HG03439 (cell line): ENCODE data around the gene TSC22D1.

Experiments used
- ATAC-seq: cut with Tn5 transposase; IDR thresholded peaks from one replicate; pipeline ENCODE4 v1.9.1; 2021; ENCODE audit warnings: mild to moderate bottlenecking, moderate library complexity; ENCODE audit not compliant: unreplicated experiment

TSC22D1 gene

DNA sequence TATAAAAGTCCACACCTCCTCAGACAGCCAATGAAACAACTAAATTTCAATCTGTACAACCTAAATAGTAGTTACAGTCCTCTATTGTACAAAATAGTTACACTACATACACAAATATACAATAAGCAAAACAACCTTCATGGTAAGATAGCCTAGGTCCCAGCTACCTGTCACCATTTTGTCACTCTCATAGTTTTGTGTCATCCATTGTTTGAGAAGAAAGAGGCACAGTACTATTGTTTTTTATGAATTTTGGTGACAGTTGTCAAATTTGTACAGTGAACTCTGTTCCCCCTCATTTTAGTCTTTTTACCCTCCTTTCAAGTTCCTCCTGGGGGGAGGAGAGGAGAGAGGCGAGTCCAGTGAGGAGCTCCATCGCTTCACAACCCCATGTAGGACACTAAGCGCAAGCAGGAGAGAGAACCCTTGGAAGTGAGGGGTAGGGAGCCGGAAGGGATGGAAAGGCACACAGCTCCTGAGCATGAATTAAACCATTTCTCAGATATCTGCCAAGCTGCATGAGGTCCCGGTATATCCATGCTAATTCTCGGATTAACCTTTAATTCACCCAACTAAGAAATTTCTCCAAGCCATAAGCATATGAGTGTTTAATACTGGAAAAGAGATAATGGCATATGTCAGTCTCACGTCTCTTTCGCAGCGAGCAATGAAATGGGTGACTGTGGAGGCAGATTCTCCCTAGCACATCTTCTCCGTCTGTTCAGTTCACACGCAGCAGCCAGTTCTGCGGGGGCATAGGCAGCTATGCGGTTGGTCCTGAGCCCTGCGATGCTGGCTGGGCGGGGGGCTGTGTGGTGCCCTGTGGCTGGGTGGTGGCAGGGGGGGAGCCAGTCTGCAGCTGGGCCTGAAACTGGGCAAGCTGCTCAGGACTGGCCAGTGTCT is 142.0 kb downstream of the TSC22D1 start:
- ATAC-seq = no peak

DNA sequence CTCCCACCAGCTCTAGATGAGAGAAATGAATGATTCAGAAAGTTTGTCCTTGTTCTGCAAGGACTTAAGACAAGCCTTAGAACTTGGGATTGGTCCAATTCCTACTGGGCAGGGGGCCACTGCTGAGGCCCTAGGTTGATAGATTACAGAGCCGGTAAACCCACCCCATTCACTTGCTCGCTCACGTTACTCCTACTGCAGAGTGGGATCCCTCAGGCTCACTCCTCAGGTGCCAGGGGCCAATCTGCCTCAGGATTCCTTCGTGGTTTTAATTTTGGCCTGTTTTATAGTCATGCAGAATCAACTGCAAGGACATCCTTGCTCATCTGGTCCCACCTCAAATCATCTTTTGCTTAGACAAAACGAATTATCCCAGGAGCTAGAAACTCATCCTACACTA is 143.5 kb downstream of the TSC22D1 start:
- no peak for ATAC-seq

DNA sequence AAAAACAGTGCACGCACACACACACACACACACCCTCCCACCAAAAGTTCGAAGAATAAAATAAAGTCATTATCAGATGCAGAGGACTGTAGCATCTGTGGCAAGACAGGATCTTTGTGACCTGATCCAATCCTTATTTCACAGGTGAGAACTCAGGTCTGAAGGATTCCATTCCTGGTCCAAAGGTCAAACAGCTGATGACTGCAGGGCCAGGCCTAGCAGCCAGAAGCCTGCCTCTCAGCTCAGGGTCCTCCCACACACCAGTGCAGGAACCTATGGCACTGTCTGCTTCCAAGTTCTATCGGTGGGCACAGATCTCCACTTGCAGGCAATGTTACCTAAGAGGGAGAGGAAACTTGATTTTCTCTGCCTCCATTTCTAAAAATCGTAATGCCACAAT is 145.0 kb downstream of the TSC22D1 start:
- ATAC-seq = no peak

DNA sequence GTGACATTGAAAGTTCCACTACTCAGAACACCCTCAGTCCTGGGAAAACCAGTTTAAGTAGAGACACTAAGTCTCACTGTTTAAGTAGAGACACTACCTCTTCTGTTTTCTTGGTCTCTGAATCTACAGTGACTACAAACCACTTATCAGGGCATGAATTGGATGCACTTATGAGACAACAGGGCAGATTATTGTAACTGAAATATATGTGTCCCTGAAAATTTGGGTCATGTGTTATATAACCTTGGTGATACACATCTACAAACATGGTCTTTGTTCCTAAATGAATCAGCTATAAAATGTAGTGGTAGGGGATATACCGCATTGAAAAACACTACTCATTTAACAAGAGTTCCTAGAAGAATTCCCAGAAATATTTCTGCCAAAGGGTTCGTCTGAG is 146.8 kb downstream of the TSC22D1 start:
- ATAC-seq = no peak

DNA sequence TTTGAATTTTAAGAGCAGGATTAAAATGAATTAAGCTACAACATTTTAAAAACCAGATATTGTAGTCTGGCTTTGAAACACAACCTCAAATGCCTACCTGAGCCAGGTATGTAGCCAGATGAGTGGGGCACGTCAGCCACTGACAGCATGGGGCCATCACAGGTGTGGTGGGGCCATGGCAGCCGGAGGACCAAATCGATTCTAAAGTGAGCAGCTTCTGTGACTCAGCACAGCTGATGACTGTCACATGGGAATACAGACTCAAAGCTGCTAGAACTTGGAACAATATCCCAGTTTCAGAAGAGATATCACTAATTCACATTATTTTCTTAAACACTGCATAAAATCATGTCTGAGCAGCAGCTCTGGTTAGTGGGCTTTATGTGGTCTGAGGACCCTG is 149.7 kb downstream of the TSC22D1 start:
- no peak for ATAC-seq

DNA sequence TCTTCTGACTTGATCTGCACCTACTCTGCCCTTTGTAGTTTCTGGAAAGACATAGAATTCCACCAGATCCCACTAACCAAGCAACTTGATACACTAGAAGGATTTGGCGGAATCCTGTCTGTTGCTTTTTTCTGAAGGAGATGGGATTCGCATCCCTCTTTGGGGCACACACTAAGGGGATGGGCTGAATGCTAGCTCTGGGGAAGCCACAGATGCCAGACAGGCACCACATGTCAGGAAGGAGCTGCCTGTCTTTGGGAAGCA is 150.4 kb downstream of the TSC22D1 start:
- ATAC-seq = no peak

DNA sequence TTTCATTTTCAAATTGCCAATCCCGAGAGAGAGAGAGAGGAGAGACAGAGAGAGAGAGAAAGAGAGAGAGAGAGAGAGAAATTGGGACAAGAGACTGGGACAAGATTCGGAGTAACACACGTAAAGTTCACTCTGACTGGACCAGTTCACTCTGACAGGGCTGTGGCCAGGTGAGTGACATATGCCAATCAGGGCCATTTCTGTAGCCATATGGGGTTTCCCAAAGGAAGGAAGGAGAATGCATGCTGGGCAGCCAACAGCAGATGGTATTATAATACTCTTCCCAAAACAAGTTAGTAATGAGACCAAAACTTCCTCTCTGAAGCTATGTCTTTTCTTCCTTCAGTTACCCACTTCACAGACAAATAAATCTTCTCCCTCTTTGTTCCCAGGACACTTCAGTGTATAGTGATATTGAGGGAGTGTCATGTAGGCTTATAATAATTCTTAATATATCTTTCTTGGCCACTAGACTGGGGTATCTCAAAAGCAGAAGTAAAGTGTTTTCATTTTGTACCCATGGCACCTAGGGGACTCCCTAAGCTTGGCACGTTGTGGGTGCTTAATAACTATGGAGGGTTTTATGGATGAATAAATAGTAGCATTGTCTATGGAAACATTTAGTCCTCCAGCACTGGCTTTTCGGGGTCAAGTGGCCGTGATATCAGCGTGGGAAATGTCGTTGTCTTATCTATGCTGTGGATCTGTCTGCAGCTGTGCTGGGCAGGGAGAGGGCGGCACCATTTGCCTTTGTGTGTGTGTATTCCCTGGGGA is 150.9 kb downstream of the TSC22D1 start:
- no peak for ATAC-seq

DNA sequence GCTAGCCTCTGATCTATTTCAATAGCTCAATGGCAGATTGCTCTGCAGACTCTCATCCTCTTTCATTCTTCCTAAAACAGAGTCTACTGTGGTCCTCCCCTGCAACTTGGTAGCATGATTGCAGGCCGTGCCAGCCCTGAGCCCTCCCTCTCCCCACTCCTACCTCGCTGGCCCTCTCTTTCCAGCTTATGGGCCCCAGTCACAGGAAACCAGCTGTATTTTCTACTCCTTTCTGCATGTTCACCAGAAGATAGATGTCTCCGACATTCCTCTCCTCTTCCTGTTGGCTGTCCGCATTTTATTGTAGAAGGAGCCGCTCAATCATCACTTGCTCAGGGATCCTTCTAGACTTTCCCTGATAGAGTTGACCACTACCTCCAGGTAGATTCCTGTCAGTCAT is 152.3 kb downstream of the TSC22D1 start:
- ATAC-seq = no peak

DNA sequence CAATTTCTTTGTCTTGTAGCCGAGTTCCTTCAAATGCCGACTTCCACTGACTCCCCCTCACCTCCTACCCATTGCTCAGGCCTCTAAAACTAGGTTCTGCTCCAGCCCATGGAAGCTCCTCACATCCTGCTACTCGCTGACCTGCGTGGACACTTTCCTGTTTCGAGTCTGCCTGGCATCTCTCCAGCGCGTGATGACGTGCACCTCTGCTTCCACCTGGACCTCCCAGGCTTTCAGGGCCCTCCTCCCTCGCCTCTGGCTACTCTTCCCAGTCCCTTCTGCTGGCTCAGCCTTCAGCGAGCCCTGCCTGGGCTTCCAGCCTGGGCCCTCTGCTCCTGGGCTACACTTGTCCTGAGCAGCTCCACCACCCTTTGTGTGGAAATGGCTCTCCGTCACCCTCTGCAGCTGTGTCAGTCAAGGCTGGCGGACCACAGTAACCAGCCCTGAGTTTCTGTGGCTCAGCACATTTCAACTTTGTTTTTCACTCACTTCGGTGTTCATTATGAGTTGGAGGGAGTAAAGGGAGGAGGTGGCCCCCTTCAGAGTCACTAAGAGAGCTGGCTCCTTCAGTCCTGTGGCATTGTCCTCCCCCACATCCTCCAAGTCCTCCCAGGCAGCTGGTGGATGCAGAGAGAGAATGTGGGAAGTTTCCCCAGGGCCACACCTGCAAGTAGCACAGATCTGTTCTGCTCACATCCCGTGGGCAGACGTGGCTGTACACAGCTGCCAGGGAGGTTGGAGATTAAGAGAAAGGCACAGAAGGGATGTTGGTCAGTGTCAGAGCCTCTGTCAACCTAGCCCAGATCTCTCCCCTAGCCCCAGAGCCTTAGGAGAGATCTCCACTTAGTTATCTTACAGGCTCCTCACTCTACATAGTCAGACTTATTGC is 153.1 kb downstream of the TSC22D1 start:
- no peak for ATAC-seq

DNA sequence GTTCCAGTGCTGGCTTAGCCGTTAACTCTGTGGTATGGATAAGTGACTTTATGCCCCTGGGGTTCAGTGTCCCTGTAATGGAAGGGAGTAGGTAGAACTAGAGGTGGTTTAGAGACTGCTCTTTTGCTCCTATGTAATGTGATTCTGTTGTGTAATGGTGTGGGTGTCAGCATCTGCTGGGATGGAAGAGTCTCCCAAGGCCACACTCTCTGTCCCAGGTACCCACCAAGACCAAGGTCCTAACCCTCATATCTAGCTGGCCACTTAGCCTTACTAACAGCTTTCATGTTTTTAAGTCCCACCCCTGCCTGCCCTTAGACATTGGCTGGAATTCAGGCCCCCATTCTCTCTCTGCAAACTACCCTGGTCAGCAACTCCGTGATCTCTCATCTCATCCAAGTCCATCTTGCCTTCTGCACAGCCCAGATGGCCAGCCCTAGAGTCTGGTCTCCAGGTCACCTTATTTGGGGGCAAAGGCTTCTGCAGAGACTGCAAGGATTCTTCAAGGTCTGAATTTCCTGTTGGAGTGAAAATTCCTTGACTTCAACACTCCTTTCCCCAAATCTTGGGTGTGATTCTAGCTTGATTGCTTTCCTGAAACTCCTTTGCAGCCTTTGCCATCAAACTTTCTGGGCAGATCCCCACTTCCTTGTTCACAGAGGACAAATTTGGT is 154.1 kb downstream of the TSC22D1 start:
- no peak for ATAC-seq

DNA sequence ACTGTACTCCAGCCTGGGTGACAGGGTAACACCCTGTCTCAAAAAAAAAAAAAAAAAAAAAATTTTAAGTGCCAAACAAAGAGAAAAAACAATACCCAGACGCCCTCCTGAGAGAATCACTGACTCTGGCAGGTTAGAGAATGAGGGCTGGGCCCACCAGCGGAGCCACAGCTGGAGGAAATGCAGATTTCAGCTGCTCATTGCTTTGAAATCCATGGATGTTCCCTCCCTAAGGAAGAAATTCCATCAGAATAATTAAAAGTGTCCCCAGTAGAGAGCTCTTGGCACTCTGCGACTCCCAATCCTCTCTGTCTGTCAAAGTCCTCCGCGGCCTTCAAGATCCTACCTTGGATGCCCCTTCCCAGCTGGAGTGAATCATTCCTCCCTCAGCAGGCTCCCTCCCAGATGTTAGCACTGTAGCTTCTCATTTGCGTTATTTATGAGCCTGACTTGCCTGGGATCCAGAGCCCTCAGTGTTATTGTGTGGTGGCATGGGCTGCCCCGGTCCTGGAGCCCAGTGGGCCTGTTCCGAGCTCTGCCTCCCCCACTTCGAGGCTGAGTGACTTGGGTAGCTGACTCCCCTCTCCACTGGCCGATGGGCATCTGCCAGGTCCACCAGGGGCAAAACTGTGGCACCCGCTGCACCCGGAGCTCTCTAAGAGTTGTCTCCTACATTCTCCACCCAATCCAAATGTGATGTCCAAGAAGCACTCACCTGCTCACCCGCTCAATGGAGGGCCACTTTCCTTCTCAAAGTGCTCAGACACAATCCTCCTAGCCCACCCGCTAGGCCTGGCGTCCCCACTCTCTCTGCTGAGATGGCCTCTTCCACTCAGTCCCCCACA is 155.5 kb downstream of the TSC22D1 start:
- no peak for ATAC-seq

DNA sequence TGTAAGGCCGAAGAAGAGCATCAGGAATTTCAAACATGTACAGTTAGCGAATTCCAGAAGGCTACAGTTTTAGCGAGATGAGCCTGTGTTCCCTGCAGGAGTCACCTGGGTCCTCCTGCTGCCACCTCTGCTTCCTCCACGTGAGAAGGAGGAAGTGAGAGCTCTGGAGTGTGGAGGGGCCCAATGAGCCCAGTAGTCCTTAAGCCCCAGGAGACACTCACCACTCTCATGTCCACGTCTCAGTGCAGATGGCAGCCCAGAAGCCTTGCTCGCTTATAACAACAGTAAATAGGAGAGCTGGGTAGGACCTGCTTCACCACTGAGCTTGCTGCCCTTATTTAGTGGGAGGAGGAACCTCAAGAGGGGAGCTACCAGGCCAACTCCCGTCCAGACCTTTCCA is 158.3 kb downstream of the TSC22D1 start:
- ATAC-seq = no peak

DNA sequence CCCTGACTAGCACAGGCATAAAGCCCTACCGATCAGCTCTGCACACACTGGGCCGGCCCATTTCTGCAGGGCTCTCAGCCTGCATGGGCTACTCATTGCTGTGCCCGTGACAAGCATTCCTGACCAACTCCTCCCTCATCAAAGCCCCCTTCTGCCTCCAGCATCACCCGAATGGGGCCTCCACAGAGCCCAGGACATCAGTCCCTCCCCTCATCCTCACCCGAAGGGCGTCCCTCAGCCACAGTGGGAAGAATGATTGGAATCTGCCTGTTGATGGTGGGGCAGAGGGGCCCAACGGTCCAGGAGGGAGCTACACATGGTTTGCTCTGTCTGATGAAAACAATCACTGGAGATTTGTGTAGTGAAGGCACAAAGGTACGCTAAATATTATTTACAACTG is 158.7 kb downstream of the TSC22D1 start:
- no peak for ATAC-seq

DNA sequence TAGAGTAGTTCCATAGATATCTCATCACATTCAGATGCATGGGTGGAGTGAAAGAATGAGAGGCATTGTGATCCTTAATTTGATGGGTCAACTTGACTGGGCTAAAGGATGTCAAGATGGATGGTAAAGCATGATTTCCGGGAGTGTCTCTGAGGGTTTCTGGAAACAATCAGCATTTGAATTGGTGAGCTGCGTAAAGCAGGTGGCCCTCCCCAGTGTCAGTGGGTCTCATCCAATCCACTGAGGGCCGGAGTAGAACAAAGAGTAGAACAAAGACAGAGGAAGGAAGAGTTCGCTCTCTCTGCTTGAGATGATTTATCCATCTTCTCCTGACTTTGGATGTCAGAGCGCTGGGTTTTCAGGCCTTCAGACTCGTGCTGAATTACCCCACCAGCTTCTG is 159.4 kb downstream of the TSC22D1 start:
- no peak for ATAC-seq

DNA sequence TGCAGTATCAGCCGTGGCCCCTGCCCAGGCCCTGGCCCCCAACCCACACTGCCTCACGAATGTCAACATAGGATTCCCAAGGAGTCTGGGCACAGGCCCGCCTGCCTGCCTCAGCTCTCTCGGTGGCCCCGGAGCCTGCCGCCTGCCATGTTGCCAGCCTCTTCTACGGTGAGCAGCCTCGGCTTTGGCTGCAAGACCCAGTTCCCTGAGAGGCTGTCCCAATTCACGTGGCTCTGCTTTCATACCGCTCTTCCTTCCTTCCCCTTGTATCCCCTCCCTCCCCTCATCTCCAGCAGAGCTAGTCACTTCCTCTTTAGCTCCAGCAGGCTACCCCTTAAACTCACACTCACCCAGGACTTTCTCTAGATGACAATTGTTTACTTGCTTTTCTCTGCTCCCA is 159.8 kb downstream of the TSC22D1 start:
- ATAC-seq = no peak

DNA sequence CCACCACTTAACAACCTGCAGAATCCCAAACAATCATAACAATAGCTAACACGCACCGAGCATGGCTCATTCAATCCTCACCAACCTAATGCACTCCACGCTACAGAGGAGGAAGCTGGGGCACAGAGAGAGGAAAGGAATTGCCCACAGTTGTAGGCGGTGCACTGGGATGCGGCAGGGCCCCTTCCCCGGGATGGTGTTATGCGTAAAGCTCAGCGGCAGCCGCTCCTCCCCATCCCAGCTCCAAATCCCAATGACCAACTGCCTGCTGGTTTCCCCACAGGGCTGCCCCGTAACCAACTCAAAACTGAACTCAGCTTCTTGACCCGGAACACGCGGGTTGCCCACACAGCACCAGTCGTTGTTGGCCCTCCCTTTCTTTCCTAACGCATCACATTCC is 160.3 kb downstream of the TSC22D1 start:
- no peak for ATAC-seq

DNA sequence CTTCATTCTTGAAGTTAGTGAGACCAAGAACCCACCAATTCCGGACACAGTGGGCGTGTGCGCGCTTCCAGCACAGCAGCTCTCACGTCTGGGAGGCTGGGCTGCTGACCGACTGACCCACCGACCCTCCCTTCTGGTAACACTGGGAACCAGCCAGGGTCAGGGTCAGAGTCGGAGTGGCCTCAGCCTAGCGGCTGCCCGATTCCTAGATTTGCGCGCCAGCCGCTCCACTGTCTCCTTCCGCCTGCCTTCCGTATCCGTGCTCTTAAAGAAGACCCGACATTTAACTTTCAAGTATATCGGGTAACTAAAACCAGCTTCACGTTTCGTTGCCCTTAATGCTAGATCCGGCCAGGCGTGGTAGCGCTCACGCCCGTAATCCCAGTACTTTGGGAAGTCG is 161.4 kb downstream of the TSC22D1 start:
- no peak for ATAC-seq

DNA sequence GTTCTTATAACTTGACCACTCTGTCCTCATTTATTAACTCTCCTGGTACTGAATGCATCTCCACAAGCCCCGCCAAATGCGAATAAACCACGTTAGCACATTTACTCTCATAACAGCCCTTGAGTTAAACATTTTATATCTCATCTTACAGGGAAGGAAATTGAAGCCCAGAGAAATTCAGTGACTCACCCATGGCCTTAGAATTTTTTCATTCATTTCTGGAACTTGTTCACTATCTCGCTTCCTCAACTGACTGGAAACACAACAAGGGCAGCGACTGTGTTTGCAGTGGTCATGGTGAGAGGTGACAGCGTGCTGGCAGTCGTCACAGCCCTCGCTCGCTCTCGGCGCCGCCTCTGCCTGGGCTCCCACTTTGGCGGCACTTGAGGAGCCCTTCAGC is 163.0 kb downstream of the TSC22D1 start:
- no peak for ATAC-seq

DNA sequence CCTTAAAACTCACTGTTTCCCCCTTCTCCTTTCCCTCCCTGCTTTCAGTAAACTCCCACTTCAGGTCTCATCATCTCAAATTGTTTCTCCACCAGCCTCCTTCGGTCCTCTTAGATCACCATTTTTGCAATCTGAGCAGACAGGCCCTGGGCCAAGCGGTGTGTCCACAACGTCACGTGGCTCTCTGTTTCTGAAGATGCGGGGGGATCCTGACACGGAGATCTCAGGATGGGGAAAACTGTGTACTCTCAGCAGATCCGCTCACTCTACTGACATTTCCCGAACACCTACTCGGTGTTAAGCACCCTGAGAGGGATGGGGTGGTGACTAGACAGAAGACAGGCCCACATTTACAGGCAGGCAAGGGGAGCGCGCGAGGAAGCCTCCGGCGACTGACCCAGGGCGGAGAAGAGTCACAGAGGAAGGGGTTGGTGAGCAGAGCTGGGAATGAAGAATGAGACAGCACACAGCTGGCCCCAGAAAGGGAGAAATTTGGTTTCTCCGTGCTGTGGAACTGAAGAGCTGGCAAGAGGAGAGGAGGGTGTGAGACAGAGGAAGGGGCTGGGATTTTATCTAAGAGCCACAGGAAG is 163.7 kb downstream of the TSC22D1 start:
- no peak for ATAC-seq

DNA sequence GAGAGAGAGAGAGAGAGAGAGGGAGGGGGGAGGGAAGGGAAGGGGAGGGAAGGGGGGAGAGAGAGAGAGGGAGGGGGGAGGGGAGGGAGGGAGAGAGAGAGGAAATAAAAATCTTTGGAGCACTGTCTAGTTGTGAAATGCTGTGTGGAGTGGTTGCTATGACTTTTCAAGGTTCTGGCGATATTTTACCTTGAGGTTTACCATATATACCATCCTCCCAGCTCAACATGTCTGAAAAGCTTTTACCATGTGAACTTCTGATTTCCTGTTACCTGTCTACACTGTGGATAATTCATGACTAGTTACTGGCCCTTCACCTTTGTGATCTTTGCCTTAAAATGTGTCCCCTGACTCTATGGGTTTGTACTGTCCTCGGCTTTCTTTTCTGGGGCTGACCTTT is 164.3 kb downstream of the TSC22D1 start:
- no peak for ATAC-seq
